GM19099 (cell line): Measurements from ENCODE around the gene WNT10A.

Experiments used
- POLR2A ChIP-seq: IDR thresholded peaks from 3 replicates; pipeline ENCODE4 v1.6.1; 2011; ENCODE audit warnings: low read depth; ENCODE audit not compliant: insufficient read length; ENCODE audit errors: extremely low read depth

WNT10A gene

GRCh38 chr2:218855305-218856166 is 25.1 kb upstream of the WNT10A start:
- no peak for TF ChIP-seq POLR2A

DNA sequence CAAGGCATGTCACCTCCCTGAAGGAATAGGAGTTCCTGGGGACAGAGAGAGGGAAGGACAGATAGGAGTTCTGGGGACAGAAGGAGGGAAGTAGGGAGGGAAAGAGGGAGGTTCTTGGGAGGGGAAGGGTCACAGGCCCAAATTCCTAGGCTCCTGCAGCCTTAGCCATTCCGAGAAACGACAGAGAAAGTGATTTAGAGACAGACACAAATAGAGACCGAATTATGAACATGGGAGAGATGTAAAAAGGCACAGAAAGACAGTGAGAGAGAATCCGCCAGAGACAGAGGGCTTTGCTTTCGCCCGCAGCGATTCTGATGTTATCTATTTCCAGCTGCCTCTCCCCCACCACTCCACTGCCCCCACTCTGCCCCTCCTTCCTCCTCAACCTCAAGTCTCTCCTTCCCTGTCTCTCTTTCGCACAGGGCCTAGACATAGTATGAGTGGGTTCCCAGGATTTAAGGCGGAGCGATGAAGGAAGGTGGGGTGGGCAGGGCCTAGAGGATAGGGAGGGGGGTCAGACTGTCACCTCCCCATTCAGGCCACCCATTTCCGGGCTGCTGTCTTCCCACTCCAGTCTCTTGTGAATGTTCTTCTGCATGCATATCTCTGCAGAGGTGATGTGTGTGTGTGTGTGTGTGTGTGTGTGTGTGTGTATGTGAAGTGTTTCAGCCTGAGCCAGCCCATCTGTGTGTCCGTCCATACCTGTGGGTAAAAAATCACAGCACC is 24.3 kb upstream of the WNT10A start:
- TF ChIP-seq POLR2A, result no peak

DNA sequence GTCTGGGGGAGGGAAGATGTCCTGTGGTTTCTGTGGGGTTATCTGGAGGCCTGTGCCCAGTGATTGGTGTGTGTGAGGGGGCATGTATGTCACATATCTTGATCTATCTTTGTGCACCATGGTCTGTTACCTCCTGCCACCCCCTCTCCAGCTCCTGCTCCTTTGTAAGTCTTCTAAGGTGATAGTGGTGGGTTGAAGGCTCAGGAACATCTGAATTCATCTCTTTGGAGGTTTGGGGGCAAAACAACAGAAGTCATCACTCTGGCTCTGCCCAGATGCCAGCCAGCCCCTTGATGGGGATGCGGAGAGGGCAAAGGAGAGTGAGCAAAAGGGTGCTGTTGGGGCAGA is 23.8 kb upstream of the WNT10A start:
- TF ChIP-seq POLR2A, result no peak

DNA sequence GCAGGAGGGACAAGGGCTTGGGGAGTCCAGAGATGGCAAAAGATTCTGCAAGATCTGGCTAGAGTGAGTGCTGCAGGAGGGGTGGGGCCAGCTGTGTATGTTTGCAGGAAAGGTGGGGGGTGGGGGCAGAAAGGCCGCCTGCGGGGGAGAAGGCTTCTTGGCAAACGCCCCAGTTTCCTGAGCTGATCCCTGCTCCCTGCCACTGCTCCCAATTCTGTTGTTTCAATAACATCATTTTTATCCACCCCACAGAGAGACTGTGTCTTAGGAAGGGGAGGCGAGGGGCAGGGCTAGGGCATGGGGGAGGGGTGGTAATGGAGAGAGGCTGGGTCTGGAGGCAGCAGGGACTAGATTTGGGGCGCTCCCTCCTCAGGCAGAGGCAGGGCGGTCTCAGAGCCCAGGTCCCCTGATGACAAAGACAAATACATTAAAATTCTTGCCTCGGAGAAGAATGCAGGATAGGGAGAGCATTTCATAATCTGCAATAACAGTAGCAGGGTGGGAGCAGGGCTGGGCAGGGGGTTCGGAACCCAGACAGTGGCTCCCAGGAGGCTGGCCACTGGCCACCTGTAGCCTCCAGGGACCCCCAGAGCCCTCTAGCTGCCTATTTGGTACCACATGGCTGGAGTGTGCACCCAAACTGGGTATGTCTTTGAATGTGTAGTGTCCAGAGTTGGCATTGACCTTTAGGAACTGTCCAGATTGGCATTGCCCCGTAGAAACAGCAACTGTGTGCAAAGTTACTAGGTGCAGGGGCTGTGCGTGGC is 23.1 kb upstream of the WNT10A start:
- TF ChIP-seq POLR2A, result no peak

- no peak for TF ChIP-seq POLR2A
These were observed 22.6 kb upstream of the WNT10A start for GRCh38 chr2:218858138-218858445.

- no peak for TF ChIP-seq POLR2A
These were observed 21.7 kb upstream of the WNT10A start for GRCh38 chr2:218858671-218859555.

DNA sequence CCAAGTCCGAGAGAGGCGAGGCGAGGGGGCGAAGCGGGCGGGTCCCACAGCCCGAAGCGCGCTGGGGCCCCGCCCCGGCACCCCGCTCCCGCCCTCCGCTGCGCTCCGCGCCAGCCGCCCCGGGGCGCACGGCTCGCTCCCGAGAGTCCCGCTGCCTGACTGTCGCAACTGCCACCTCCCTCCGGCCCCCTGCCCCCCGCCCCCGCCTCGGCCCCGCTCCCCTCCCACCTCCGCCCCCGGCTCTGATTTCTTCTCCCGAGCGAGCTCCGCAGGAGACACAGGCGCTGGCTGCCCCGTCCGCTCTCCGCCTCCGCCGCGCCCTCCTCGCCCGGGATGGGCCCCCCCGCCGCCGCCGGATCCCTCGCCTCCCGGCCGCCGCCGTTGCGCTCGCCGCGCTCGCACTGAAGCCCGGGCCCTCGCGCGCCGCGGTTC is 21.1 kb upstream of the WNT10A start, which contains the start of gene WNT6:
TSS of gene WNT6 (plus strand) at position 250 of the 432 bp plus-strand sequence. CDS start 233 bp downstream, outside the sequence.
- no peak for TF ChIP-seq POLR2A

GRCh38 chr2:218859988-218860831 is 20.4 kb upstream of the WNT10A start:
- no peak for TF ChIP-seq POLR2A

DNA sequence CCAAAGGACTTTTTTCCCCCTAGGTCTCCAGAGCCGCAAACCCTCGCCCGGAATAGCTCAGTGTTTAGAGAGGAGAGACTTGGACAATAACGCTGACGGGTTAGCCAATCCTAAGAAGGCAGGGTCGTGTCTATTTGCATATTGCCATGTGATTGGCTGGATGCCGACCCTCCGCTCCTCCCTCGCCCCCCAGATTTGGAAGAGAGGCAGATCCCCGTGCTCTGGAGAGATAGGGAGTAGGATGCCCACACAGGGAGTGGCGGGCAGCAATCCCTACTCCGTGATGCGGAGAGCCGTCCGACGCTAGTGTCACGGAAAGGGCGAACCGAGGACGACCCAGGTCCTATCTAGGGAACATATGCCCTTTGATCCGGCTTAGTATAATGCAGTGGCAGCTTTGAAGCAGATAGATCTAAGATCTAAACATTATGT is 19.7 kb upstream of the WNT10A start:
- no peak for TF ChIP-seq POLR2A

DNA sequence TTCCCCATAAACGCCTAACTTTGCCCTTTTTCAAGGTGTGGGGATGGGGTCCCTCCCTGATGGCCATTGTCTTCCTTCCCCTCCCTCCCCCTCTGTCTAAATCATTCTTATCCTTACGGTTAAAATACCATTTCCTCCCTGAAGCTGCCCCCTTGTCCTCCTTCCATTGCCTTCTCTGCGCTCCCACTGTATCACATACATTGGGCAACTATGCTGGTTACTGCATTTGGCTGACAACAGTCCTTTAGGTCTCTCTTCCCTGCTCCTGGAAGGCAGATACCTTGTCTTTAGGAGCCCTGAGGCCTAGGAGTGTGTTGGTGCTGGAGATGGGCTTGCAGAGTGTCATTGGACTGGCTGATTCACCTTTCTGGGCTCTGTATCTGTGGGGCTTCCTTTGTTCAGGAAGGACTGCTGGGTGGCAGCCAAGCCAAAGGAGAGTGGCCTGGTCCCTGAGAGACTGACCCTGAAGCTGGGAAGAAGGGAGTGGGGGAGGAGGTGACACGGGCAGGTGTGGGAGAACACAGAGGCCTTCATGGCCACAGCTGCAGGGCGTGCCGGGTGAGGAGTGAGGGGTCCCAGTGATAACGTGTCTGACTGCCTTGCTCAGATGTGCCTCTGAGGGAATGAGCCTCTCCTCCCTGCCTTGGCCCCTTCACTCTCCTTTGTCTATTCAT is 18.9 kb upstream of the WNT10A start:
- TF ChIP-seq POLR2A, result no peak

- TF ChIP-seq POLR2A, result no peak
These were observed 17.6 kb upstream of the WNT10A start for GRCh38 chr2:218863021-218863520.

- TF ChIP-seq POLR2A, result no peak
These were observed 15.3 kb upstream of the WNT10A start for GRCh38 chr2:218865396-218865795.

DNA sequence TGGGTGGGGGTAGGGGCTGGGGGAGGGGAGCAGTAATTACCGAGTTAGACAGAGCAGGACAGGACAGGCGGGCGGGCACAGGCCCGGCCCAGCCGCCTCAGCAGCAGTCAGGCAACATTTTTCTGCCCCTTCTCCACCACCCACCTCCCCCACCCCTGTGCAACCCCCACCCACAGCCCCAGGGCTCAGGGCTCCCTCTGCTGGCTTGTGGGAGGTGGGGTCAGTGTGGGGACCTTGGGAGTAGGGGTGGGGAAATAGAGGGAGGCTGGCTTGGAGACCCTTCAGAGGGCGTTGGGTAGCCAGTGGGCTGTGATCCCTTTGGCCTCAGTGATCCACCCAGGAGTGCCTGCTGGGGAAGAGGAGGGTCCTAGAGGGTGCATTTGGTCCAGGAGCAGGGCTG is 14.7 kb upstream of the WNT10A start:
- no peak for TF ChIP-seq POLR2A

DNA sequence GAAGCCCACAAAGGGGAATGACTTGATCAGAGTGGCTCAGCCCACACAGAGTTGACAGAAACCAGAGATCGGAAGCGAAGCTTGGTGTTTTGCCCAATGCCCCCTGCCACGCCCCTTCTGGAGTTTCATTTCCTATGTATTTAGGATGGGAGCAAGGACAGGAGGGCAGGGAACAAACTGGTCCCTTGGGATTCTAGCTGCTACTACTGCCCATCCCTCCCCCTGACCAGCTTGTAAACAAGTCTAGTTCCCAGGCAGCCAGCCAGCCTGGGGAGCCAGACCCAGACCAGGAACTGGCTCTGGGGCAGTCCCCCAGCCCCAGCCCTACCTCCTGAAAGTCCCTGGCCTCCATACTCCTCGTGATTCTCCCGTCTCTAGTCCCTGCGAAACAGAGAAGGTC is 12.8 kb upstream of the WNT10A start:
- TF ChIP-seq POLR2A, result no peak

DNA sequence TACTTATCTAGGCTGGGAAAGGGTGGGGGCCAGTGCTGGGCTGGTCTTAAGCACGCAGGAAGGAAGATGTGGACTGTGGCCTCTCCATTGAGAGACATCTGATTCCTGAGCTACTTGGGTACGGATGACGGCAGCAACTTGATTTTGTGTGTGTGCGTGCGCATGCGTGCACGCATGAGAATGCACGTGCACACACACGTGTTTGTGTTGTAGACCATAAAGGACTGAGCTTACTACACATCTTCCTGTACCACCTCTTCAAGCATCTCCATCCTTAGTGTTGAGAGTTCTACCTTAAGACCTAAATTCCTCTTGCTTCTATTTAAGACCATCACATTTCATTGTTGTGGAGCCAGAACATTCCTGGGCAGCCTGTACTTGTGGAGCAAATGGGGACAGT is 11.6 kb upstream of the WNT10A start:
- TF ChIP-seq POLR2A, result no peak
